Nephron (organoid): ENCODE results near the gene GAS7.

Experiments
- H3K27ac Mint-ChIP-seq, 3 experiments: 2 replicates each; pipeline ENCODE4 v1.8.0; 2020; ENCODE audit warnings: mixed read lengths in 3 of 3, mild to moderate bottlenecking in 2 of 3, moderate library complexity in 1 of 3
- H3K27me3 Mint-ChIP-seq: 2 replicates; pipeline ENCODE4 v1.8.0; 2021; ENCODE audit warnings: low read depth, mild to moderate bottlenecking, moderate library complexity, mixed read lengths
- H3K36me3 Mint-ChIP-seq: 2 replicates; pipeline ENCODE4 v1.8.0; 2020; ENCODE audit warnings: low read depth, mixed read lengths
- H3K4me1 Mint-ChIP-seq: 2 replicates; pipeline ENCODE4 v1.8.0; 2020; ENCODE audit warnings: mixed read lengths
- H3K4me3 Mint-ChIP-seq, 3 experiments: 2 replicates each; pipeline ENCODE4 v1.8.0; 2020; ENCODE audit warnings: mild to moderate bottlenecking in 3 of 3, mixed read lengths in 3 of 3, moderate library complexity in 2 of 3
- H3K9me3 Mint-ChIP-seq: 2 replicates; pipeline ENCODE4 v1.8.0; 2020; ENCODE audit warnings: mixed read lengths
- CTCF ChIP-seq, 3 experiments: fragments of 200-600 bp; sonication (generic); IDR thresholded peaks; one replicate each; pipeline ENCODE4 v1.5.0; 2021; ENCODE audit warnings: antibody characterized with exemption in 3 of 3; ENCODE audit not compliant: unreplicated experiment in 3 of 3

GAS7 gene

DNA sequence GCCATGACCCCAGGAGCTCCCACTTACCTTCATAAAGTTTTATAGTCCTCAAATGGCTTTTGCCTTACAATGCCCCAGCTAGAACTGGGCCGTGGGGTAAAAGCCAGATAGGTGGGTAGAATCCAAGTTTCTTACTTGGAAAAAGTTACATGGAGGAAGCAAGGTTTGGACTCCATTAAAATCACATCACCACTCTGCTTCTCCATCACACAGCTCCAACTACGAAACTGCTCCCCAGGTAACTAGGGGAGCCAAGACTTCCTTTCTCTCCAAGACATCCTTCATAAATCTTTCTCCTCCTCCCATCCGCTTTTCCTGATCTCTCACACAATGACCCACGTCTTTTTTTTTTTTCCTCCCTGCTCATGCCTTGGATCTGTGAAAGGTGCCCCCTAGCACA, 162.5 kb downstream of the GAS7 start:
- TF ChIP-seq CTCF (IDR thresholded peaks at IDR 0.05; ENCODE audit: unreplicated experiment in 3 of 3), result no peak
- H3K27me3 Mint-ChIP-seq, result peaks cover 9% of the 10 kb centered on the region
- no peaks in the 10 kb centered on the region for H3K9me3 Mint-ChIP-seq
- H3K36me3 Mint-ChIP-seq, result no peaks in the 10 kb centered on the region
- H3K4me1 Mint-ChIP-seq, result peaks cover 50% of the 10 kb centered on the region
- H3K27ac Mint-ChIP-seq, result peak overlapping the region; percentile 1 to 42 (median 17)
- H3K4me3 Mint-ChIP-seq, result peak overlapping the region in 1 of 3 experiments; percentile 20

- H3K27ac Mint-ChIP-seq, result peak overlapping the region in 2 of 3 experiments; percentile 34 to 60
- no peaks in the 10 kb centered on the region for H3K36me3 Mint-ChIP-seq
- peaks cover 50% of the 10 kb centered on the region for H3K4me1 Mint-ChIP-seq
- no peaks in the 10 kb centered on the region for H3K9me3 Mint-ChIP-seq
- H3K4me3 Mint-ChIP-seq, result no peak overlapping the region
- H3K27me3 Mint-ChIP-seq, result peaks cover 9% of the 10 kb centered on the region
- TF ChIP-seq CTCF (IDR thresholded peaks at IDR 0.05; ENCODE audit: unreplicated experiment in 3 of 3), result no peak
Observed at GRCh38 chr17:10034719-10035475, 163.5 kb downstream of the GAS7 start.

GRCh38 chr17:10033959-10034358, 164.4 kb downstream of the GAS7 start:
- peaks cover 9% of the 10 kb centered on the region for H3K27me3 Mint-ChIP-seq
- no peak for TF ChIP-seq CTCF (IDR thresholded peaks at IDR 0.05; ENCODE audit: unreplicated experiment in 3 of 3)
- H3K9me3 Mint-ChIP-seq, result no peaks in the 10 kb centered on the region
- no peak overlapping the region for H3K27ac Mint-ChIP-seq
- H3K4me1 Mint-ChIP-seq, result peaks cover 50% of the 10 kb centered on the region
- H3K36me3 Mint-ChIP-seq, result no peaks in the 10 kb centered on the region
- H3K4me3 Mint-ChIP-seq, result no peak overlapping the region

DNA sequence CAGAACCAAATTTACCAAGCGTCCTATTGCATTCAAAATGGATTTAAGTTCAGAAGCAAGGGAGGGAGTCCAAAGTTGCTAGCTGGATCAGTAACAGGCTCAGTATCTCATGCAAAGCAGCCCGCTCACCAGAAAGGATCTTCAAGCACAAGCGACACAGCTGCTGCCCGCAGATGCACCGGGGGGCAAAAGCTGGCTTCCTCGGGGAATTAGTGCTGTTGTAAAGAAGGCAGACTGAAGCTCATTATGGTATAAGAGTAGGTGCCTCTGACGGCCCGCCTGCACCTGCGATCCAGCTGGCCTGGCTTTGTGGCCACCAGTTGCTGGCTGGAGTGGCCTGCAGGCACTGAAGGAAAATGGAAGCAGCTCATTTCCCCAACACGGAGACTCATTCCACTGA, 165.0 kb downstream of the GAS7 start:
- no peak overlapping the region for H3K27ac Mint-ChIP-seq
- H3K36me3 Mint-ChIP-seq, result no peaks in the 10 kb centered on the region
- no peak overlapping the region for H3K4me3 Mint-ChIP-seq
- no peaks in the 10 kb centered on the region for H3K9me3 Mint-ChIP-seq
- TF ChIP-seq CTCF (IDR thresholded peaks at IDR 0.05; ENCODE audit: unreplicated experiment in 3 of 3), result no peak
- peaks cover 9% of the 10 kb centered on the region for H3K27me3 Mint-ChIP-seq
- peaks cover 50% of the 10 kb centered on the region for H3K4me1 Mint-ChIP-seq

DNA sequence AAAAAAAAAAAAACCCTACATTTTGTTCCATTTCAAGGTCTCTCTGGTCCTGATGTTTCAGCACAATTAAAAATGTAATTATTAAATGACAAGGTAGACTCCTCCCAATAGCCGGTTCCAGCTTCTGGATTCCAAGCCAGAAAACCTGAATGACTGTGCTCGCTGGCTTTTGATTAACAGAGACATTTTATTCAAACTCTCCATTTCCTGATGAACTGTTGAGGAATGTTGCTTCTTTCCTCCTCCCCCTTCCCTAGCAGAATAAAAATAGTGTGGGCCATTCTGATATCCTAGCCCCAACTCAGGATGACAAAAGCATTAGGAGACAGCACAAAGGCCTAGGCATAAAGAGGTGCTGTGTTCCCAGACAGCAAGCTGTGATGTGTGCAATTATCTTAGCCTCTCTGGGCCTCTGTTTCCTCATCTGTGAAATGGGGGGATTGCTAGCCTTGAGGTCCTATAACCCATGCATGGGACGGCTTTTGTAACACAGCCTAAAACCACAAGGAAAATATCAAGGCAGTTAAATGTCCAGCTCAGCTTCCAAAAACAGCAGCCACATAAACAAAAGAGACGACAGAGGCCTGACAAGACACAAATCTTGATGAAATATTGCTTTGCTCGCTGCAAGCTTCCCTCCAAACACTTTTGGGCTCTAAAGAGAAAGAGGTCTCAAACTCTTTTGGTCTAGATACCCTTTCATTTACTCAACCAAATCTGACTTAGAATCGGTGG, 166.1 kb downstream of the GAS7 start:
- Mint-ChIP-seq H3K9me3 (no peaks in the 10 kb centered on the region), H3K27ac (peak overlapping the region in 1 of 3 experiments; percentile 26), H3K36me3 (no peaks in the 10 kb centered on the region), H3K27me3 (peaks cover 9% of the 10 kb centered on the region), H3K4me1 (peaks cover 50% of the 10 kb centered on the region), H3K4me3 (no peak overlapping the region)
- TF ChIP-seq CTCF (IDR thresholded peaks at IDR 0.05; ENCODE audit: unreplicated experiment in 3 of 3), result no peak
